A549 (cell line): ENCODE data around the gene CAMSAP1. TPM values are rescaled to one million over a fixed set of nuclear protein-coding genes. Genes with fewer than 3 reads are reported as not detected.

Source experiments
- ATAC-seq, 2 experiments: fragments of 200-7000 bp in 1 of 2; fragments of >200 bp in 1 of 2; cut with Nextera tagmentation in 1 of 2; cut with Tn5 transposase in 1 of 2; 3 replicates each; pipeline versions ENCODE4 v1.8.0 to v1.9.1; 2018 to 2020; ENCODE audit warnings: mild to moderate bottlenecking in 1 of 2, moderate library complexity in 1 of 2
- CTCF ChIA-PET: fragments of 300-600 bp; sonication (Branson Sonifier 250); formaldehyde crosslinking; extraction: SDS; loops from one replicate; lab custom pipeline; 2021; ENCODE audit warnings: antibody characterized with exemption, inconsistent platforms; lab: Yijun Ruan, JAX
- POLR2A ChIA-PET: fragments of 350-600 bp; formaldehyde crosslinking; extraction: SDS; loops from one replicate; lab custom pipeline; 2021; ENCODE audit warnings: antibody characterized with exemption, inconsistent platforms; lab: Yijun Ruan, JAX
- DNase-seq, 2 experiments: peaks; one replicate each; pipeline versions ENCODE4 v3.0.0 to v3.0.0-alpha.2; 2011 to 2016; ENCODE audit warnings: low read depth in 1 of 2, low spot score in 1 of 2
- FAIRE-seq: peaks from 2 replicates; lab custom pipeline; 2011; peaks lifted over from hg19 to GRCh38; lab: Jason Lieb, UNC
- H3K27ac ChIP-seq, 2 experiments: fragments of >200 bp; sonication (Bioruptor Twin); formaldehyde crosslinking; 3 replicates each; pipeline ENCODE4 v1.5.1; 2016 to 2017
- H3K4me1 ChIP-seq: fragments of >200 bp; sonication (Bioruptor Twin); formaldehyde crosslinking; 3 replicates; pipeline ENCODE4 v1.6.1; 2016
- H3K4me2 ChIP-seq: fragments of >200 bp; sonication (Bioruptor Twin); formaldehyde crosslinking; 3 replicates; pipeline ENCODE4 v1.6.1; 2016
- H3K4me3 ChIP-seq: fragments of >200 bp; sonication (Bioruptor Twin); formaldehyde crosslinking; 3 replicates; pipeline ENCODE4 v1.5.1; 2016
- H3K9me3 ChIP-seq: fragments of >200 bp; sonication (Bioruptor Twin); formaldehyde crosslinking; 3 replicates; pipeline ENCODE4 v1.6.1; 2016
- CEBPB ChIP-seq, 2 experiments: fragments of >200 bp in 1 of 2; sonication (Bioruptor Twin) in 1 of 2; formaldehyde crosslinking in 1 of 2; IDR thresholded peaks; 2 replicates each; pipeline ENCODE4 v1.6.1; 2012 to 2016
- EHMT2 ChIP-seq: fragments of 200-600 bp; sonication (generic); IDR thresholded peaks from 2 replicates; pipeline ENCODE4 v1.6.1; 2016; ENCODE audit warnings: antibody characterized with exemption, low read depth, mild to moderate bottlenecking, moderate library complexity
- FOSL2 ChIP-seq, 2 experiments: fragments of 450-650 bp in 1 of 2; fragments of >200 bp in 1 of 2; sonication (Bioruptor Twin) in 1 of 2; formaldehyde crosslinking; IDR thresholded peaks; 2 replicates each; pipeline versions ENCODE4 v1.5.0 to v1.6.1; 2016 to 2020; ENCODE audit warnings: mild to moderate bottlenecking in 1 of 2, moderate library complexity in 1 of 2
- FOXS1 ChIP-seq: fragments of 250-450 bp; sonication (Bioruptor Pico); IDR thresholded peaks from 2 replicates; pipeline ENCODE4 v1.5.0; 2020; ENCODE audit warnings: mild to moderate bottlenecking, moderate library complexity
- HOXA7 ChIP-seq: fragments of 250-450 bp; sonication (Bioruptor Pico); IDR thresholded peaks from 2 replicates; pipeline ENCODE4 v1.5.0; 2020; ENCODE audit warnings: mild to moderate bottlenecking, moderate library complexity
- JUN ChIP-seq, 2 experiments: fragments of >200 bp; sonication (Bioruptor Twin); formaldehyde crosslinking; IDR thresholded peaks; 2 replicates in 1 of 2; 3 replicates in 1 of 2; pipeline ENCODE4 v1.6.1; 2016 to 2017
- MYC ChIP-seq: IDR thresholded peaks from 2 replicates; pipeline ENCODE4 v1.6.1; 2012; ENCODE audit warnings: mild to moderate bottlenecking, inconsistent platforms, low read length, improper control_type of control experiment, borderline replicate concordance
- NPAS2 ChIP-seq: fragments of 250-450 bp; sonication (Bioruptor Pico); IDR thresholded peaks from 2 replicates; pipeline ENCODE4 v1.8.0; 2022; ENCODE audit warnings: mild to moderate bottlenecking, moderate library complexity, borderline replicate concordance
- POLR2A ChIP-seq: IDR thresholded peaks from 2 replicates; pipeline ENCODE4 v1.6.1; 2012; ENCODE audit warnings: mild to moderate bottlenecking, low read length
- RNF2 ChIP-seq: fragments of 200-600 bp; sonication (generic); IDR thresholded peaks from 2 replicates; pipeline ENCODE4 v1.6.1; 2016; ENCODE audit warnings: low read depth, mild to moderate bottlenecking, antibody characterized with exemption, moderate library complexity, borderline replicate concordance
- TP53 ChIP-seq: fragments of 250-450 bp; sonication (Bioruptor Pico); IDR thresholded peaks from 2 replicates; pipeline ENCODE4 v1.5.0; 2021; ENCODE audit warnings: mild to moderate bottlenecking, moderate library complexity
- WGBS: methylation state at CpG from one replicate; pipeline ENCODE4 v1.1.6; 2017; ENCODE audit errors: missing lambda C conversion rate; 5-methylcytosine and 5-hydroxymethylcytosine counted together
- polyA plus RNA-seq, 4 experiments: library from polyadenylated mRNA; depleted of rRNA in 3 of 4; stranded (reverse); fragments of >200 nt; fragmentation: RNase III in 1 of 4; extraction: RNeasy Plus Mini Kit Qiagen cat#74134 plus additional on column Dnase treatment in 1 of 4; gene quantifications; 2 replicates in 3 of 4; 3 replicates in 1 of 4; pipeline ENCODE4 v1.2.3, GENCODE V29; 2011 to 2017
- TF ChIP-seq, protein P1 (sequence below): fragments of >200 bp; sonication (Bioruptor Twin); formaldehyde crosslinking; IDR thresholded peaks from 3 replicates; pipeline ENCODE4 v1.5.1; 2016
- TF ChIP-seq, protein P2 (sequence below): fragments of >200 bp; sonication (Bioruptor Twin); formaldehyde crosslinking; IDR thresholded peaks from 3 replicates; pipeline ENCODE4 v1.6.1; 2016
- TF ChIP-seq, protein P3 (sequence below): IDR thresholded peaks from 2 replicates; pipeline ENCODE4 v1.6.1; 2012; ENCODE audit warnings: low read depth, borderline replicate concordance

CAMSAP1 gene
- polyA plus RNA-seq, 2 of the 4 experiments (the other 2 are of a cell fraction): 8.6 to 15.0 TPM

DNA sequence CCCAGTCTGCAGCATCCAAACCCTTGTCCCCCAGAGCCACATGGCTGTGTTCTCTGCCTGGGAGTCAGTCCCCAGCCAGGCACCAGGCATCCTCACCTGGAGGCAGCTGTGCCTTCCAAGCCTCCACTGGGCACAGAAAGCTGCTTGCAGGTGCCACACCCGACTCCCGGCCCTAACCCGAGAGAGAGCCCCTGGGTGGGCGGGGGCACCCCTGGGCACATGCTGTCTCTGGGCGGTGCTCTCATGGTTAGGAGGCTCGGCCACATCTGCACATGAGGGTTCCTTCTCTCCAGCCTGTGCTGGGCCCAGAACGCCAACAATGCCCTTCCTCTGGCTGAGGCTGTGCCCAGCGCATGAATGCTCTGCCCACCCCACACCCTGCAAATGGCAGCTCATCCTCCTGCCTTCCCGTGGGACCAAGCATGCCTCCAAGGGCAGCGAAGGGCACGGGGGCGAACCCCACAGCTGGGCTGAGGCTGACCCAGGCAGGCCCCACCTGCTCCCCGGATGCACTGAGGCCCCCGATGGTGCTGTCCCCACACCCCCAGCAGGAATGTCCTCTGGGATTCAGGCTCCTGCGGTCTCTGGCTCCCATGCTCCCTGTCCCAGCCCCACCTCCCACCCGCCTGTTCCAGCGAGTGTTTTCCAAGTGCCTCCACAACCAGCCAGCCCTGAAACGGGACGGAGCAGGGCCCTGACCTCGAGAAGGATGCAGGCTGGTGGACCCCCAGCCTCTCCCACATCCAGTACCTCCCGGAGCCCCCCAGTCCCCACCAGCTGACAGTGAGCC is 22.5 kb upstream of the CAMSAP1 start:
- TF ChIP-seq, protein P1, sequence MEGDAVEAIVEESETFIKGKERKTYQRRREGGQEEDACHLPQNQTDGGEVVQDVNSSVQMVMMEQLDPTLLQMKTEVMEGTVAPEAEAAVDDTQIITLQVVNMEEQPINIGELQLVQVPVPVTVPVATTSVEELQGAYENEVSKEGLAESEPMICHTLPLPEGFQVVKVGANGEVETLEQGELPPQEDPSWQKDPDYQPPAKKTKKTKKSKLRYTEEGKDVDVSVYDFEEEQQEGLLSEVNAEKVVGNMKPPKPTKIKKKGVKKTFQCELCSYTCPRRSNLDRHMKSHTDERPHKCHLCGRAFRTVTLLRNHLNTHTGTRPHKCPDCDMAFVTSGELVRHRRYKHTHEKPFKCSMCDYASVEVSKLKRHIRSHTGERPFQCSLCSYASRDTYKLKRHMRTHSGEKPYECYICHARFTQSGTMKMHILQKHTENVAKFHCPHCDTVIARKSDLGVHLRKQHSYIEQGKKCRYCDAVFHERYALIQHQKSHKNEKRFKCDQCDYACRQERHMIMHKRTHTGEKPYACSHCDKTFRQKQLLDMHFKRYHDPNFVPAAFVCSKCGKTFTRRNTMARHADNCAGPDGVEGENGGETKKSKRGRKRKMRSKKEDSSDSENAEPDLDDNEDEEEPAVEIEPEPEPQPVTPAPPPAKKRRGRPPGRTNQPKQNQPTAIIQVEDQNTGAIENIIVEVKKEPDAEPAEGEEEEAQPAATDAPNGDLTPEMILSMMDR: no peak
- TF ChIP-seq FOXS1 (CRISPR knock-in tag) (no peak), TP53 (CRISPR knock-in tag) (no peak), CEBPB (IDR thresholded peaks at IDR 0.05) (no peak), JUN (IDR thresholded peaks at IDR 0.05) (no peak), EHMT2 (no peak), POLR2A (no peak), RNF2 (no peak)
- TF ChIP-seq, protein P2, sequence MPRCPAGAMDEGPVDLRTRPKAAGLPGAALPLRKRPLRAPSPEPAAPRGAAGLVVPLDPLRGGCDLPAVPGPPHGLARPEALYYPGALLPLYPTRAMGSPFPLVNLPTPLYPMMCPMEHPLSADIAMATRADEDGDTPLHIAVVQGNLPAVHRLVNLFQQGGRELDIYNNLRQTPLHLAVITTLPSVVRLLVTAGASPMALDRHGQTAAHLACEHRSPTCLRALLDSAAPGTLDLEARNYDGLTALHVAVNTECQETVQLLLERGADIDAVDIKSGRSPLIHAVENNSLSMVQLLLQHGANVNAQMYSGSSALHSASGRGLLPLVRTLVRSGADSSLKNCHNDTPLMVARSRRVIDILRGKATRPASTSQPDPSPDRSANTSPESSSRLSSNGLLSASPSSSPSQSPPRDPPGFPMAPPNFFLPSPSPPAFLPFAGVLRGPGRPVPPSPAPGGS: no peak
- FAIRE-seq: no peak
- ChIA-PET CTCF (interaction anchor here (0.6 kb wide), 1 partner anchor 1802 kb away, joined by 3 read pairs; no protein-coding TSS in a partner anchor), POLR2A (no interaction called here)
- Histone ChIP-seq H3K9me3 (no peaks in the 10 kb centered on the region), H3K4me3 (no peak overlapping the region), H3K4me1 (peaks cover 15% of the 10 kb centered on the region), H3K27ac (no peak overlapping the region), H3K4me2 (no peak overlapping the region)
- WGBS: 76% methylated on average over 4 of the region's 21 CpGs
- ATAC-seq: no peak; a peak in 1 of 6 replicates
- no peak for DNase-seq

DNA sequence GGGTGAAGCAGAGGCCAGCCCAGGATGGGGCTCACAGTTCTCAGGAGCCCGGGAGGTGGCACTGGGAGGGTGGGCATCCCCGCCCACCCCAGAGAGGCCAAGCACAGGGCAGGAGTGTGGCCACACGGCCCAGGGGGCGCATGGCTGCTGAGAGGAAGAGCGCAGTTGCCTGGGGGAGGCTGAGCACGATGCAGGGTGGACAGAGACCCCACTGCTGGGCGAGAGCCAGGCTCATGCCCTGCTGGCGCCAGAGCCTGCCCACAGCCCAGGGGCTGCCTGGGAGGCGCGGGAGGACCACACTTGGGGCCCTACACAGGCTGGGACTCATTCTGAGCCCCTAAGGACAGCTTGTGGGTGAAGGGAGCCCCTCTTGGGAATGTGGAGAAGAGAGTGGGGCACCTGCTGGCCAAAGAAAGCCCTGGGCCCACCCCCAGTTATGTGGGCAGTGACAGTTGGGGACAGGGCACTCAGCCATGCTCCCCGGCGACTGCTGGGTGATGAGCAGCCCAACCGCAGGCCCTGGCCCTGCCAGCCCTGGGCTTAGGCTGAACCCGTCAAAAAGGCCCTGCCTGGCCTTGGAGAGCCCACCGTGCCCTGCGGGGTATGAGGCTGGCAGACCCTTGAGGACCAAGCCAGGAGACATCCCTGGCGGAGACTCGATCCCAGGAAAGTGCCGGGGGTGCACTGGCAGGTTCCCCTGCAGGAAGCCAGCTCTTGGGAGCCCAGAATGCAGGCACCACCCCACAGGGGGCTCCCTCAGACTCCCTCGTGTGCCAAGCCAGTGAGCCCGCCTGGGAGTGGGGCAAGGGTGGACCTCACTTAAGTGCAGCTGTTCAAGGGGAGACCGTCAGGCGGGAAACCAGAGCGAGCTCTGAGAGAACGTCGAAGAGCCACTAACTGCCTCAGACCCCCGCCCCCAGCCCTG is 21.6 kb upstream of the CAMSAP1 start:
- WGBS: 91% methylated on average over 20 of the region's 27 CpGs
- H3K4me3 ChIP-seq: no peak overlapping the region
- no peak overlapping the region for H3K4me2 ChIP-seq
- no peak for TF ChIP-seq NPAS2
- TF ChIP-seq, protein P3, sequence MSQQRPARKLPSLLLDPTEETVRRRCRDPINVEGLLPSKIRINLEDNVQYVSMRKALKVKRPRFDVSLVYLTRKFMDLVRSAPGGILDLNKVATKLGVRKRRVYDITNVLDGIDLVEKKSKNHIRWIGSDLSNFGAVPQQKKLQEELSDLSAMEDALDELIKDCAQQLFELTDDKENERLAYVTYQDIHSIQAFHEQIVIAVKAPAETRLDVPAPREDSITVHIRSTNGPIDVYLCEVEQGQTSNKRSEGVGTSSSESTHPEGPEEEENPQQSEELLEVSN: no peak
- ChIA-PET CTCF (interaction anchor here (0.5 kb wide), 1 partner anchor 49 kb away, joined by 3 read pairs; no protein-coding TSS in a partner anchor), POLR2A (no interaction called here)
- DNase-seq (no peak), ATAC-seq (no peak), FAIRE-seq (no peak)
- H3K27ac ChIP-seq: no peak overlapping the region
- H3K9me3 ChIP-seq: no peaks in the 10 kb centered on the region
- H3K4me1 ChIP-seq: peaks cover 15% of the 10 kb centered on the region

DNA sequence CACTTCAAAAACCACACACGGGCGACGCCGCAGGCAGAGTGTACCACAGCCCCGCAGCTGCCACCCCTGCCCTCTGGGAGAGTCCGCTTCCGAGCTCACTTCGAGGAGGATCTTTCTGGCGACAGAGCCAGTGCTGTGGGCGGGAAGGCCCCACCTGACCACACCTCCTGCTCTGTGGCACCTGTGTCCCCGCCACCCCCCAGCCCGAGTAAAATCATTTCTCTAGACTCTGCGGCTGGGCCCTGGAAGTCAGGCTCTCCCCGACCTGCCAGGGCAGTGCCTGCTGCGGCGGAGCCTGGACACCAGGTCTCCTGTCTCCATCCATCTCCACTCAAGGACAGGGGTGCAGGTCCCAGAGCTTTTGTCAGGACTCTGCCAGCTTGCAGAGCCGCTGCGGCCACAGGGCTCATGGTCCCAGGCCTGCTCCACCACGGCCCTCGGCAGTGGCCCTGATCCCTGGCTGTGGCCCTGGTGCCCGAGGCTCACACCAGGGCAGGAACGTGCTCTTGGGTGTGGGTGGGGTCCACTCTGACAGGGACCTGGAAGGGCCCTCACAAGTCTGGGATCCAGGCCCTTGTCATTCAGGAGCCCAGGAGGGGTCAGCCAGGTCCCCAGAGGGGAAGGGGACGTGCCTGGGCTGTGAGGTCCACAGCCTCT is 20.9 kb upstream of the CAMSAP1 start:
- H3K4me1 ChIP-seq: peaks cover 15% of the 10 kb centered on the region

More for the DNA sequence above, 20.9 kb upstream of the CAMSAP1 start:
- H3K9me3 ChIP-seq: no peaks in the 10 kb centered on the region
- ATAC-seq (no peak), FAIRE-seq (no peak), DNase-seq (no peak)
- CTCF ChIA-PET: no interaction called here
- TF ChIP-seq FOSL2 (IDR thresholded peaks at IDR 0.05): no peak
- TF ChIP-seq FOSL2 (CRISPR knock-in tag; IDR thresholded peaks at IDR 0.05): no peak
- TF ChIP-seq HOXA7 (CRISPR knock-in tag): no peak
- TF ChIP-seq MYC: no peak
- no peak overlapping the region for H3K4me2 ChIP-seq
- POLR2A ChIA-PET: no interaction called here
- 93% methylated on average over 22 of the region's 23 CpGs for WGBS
- no peak overlapping the region for H3K27ac ChIP-seq
- H3K4me3 ChIP-seq: no peak overlapping the region
